A549 (cell line): ENCODE data around the gene DNAJC7.

ENCODE experiments used
- RCOR1 ChIP-seq: fragments of 150-350 bp; IDR thresholded peaks from 2 replicates; pipeline ENCODE4 v1.6.1; 2014; ENCODE audit warnings: antibody characterized with exemption, low read length, low read depth
- TF ChIP-seq, protein P1 (sequence below): fragments of >200 bp; sonication (Bioruptor Twin); formaldehyde crosslinking; IDR thresholded peaks from 3 replicates; pipeline ENCODE4 v1.5.1; 2016

DNA sequence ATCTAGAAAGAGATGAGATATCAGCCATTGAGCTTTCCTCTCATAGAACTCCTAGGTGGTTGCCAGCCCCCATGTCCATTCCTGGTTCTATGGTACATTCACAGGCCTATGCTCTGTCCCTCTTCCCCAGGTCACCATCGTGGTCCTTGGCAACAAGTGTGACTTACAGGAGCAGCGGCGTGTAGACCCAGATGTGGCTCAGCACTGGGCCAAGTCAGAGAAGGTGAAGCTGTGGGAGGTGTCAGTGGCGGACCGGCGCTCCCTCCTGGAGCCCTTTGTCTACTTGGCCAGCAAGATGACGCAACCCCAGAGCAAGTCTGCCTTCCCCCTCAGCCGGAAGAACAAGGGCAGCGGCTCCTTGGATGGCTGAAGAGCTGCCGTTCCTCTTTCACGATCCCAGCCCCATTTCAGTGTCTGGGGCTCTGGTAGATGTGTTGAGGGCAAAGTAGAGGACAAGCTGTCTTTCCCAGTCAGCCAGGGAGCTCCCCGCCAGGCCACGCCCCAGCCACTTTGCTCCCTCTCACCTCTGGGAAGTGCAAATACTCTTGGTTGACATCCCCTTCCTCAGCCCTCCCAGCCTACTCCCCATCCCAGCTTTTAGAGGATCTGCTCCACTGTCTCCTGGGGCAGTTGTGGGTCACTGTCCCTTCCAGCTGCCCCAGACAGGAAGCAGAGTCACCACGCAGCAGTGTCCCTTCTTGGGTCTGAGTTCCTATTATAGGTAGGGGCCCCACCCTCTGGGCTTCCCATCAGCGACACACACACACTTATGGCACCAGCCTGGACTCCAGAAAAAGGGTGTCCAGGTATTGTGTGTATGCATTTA lies 6.5 kb upstream of the DNAJC7 start:
- TF ChIP-seq, protein P1, sequence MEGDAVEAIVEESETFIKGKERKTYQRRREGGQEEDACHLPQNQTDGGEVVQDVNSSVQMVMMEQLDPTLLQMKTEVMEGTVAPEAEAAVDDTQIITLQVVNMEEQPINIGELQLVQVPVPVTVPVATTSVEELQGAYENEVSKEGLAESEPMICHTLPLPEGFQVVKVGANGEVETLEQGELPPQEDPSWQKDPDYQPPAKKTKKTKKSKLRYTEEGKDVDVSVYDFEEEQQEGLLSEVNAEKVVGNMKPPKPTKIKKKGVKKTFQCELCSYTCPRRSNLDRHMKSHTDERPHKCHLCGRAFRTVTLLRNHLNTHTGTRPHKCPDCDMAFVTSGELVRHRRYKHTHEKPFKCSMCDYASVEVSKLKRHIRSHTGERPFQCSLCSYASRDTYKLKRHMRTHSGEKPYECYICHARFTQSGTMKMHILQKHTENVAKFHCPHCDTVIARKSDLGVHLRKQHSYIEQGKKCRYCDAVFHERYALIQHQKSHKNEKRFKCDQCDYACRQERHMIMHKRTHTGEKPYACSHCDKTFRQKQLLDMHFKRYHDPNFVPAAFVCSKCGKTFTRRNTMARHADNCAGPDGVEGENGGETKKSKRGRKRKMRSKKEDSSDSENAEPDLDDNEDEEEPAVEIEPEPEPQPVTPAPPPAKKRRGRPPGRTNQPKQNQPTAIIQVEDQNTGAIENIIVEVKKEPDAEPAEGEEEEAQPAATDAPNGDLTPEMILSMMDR: no peak
- no peak for TF ChIP-seq RCOR1
